ENCODE measurements around the gene CHTF18.

Gene CHTF18

DNA sequence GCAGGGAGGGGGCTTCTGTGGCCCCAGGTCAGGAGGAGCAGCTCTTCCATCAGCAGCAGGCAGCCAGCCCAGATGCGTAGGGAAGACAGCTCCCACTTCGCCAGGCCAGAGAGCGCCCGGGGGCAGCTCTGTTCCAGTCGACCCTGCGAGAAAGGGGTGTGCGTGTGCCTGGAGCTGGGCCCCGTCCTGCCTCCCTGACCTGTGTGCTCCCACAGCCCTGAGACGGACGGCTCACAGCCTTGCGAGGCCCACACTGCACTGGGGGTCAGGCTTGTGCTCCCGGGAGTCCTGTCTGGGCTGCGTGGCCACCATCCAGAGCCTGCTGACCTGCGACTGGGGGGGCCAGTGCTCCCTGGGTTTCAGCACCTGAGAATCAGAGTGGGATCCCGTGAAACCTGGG, 28.4 kb upstream of the CHTF18 start:
- no peak for DNase-seq

DNA sequence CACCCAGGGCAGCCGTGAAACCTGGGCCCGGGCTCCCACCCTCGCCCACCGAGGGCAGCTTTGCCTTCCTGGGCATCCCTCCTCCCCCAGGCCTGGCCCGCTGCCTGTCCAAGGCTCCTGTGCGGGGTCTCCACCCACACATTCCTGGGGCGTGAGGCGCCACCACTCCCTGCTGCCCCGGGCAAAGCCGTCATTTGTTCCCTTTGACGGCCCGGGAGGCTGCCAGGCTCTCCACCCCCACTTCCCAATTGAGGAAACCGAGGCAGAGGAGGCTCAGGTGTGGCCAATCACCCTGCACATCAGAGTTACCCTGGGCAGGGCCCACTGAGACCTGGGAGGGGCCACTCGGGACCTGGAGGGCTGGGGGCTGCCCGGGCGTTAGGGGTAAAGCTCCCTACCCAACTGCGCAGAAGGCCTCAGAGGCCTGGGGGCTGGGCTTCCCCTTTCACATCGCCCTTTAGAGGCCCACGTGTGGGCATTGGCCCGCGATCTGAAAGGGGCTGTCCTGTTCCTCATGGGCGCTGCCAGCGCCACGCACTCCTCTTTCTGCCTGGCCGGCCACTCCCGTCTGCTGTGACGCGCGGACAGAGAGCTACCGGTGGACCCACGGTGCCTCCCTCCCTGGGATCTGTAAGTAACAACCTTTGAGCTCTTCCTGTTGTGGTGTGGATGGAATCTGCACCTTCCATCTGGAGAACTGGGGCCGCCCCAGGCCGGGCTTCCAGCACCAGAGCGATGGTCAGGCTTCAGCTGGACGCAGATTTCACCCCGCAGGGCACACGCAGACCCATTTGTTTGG, 27.7 kb upstream of the CHTF18 start, which contains the start of gene MSLN:
MSLN (plus strand) TSS at position 190 of the 799 bp plus-strand sequence. CDS start 1,947 bp downstream, outside the sequence.
- peak in 1 of 51 donors; percentile 9 for DNase-seq

DNA sequence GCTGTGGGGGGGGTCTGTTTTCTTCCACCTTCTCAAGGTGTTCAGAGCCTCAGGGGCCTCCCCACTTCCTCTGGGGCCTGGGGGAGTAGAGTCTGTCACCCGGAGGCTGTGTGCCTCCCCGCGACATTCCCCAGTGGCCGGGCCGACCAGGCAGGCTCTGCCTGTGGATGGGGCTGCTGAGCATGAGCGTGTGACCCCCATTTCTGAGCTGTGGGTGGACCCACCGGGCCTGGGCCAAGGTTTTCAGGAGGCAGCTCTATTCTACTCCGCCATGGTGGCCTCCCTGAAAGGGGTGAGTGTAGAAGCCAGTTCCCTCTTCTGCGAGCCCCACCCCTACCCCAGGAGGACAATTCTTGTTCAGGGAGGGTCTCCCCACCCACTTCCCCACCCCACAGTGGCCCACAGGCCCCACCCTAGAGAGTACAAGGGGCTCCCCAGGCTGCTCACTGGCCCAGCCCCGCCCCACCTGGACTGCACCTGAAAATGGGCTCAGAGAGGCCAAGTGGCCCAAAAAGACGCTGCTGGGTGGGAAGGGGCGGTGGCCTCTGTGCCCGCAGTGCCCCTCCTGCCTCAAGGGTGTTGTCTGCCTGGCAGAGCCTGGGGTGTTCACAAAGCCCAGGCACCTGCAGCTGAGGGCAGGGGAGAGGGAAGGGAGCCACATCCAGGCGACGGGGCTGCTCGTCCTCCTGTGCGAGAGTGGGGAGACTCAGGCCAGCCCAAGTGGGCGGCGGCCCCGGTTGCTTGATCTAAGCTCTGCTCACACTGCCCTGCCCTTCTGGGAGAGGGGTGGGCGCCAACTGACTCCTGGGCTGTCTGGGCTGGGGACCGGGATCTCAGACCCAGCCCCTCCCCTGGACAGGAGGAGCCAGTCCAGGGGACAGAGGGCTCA, 26.6 kb upstream of the CHTF18 start:
- DNase-seq = no peak

DNA sequence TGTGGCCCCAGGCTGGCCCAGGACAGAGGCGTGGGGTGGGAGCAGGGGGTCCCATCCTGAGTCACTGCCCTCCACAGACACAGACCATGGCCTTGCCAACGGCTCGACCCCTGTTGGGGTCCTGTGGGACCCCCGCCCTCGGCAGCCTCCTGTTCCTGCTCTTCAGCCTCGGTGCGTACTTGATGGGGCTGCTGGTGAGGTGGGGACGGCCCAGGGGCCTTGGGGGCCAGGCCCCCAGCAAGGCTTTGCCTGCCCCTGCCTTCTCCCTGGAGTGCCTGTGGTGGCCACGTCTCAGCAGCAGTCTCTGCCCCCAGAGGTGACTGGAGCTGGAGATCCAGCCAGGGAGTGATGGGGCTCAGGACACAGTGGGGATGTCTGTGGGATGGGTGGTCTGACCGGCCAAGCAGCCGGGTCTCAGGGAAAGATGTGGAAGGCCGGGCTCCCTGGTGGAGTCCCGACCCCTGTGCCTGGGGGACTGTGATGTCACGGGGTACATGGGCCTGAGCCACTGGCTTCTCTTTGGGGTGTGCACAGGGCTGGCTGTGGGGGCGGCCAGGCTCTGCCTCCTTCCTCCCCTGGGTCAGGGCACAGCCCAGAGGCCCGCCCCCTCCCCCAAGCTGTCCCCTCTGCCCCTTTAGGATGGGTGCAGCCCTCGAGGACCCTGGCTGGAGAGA, 25.7 kb upstream of the CHTF18 start:
- no peak for DNase-seq

DNA sequence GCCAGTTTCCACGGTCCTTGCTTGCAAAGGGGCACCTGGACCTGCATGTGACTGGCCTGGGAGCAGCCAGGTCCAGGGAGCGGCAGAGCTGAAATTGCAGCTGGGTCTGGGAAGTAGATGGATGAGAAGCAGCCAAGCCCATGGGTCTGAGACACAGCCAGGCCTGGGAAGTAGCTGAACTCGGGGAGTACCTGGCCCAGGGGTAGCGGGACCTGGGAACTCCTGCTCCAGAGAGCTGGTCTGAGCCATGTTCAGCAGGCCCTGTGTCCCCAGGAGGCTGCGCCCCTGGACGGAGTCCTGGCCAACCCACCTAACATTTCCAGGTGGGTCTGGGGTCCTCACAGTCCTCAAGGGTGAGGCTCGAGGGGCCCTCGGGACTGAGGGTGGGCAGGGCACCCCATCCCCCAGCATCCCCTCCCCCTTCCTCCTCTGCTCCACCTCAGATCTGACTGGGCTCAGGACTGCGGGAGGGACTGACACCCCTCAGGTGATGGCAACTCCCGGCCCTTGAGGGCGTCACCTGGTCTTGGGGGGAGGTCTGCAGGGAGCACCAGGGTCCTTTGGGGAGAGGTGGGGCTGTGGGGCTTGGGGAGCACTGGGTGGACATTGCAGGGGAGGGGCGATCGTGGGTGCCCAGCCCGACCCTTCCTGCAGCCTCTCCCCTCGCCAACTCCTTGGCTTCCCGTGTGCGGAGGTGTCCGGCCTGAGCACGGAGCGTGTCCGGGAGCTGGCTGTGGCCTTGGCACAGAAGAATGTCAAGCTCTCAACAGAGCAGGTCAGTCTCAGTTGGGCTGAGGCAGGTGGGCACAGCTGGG, 24.8 kb upstream of the CHTF18 start:
- no peak for DNase-seq

DNA sequence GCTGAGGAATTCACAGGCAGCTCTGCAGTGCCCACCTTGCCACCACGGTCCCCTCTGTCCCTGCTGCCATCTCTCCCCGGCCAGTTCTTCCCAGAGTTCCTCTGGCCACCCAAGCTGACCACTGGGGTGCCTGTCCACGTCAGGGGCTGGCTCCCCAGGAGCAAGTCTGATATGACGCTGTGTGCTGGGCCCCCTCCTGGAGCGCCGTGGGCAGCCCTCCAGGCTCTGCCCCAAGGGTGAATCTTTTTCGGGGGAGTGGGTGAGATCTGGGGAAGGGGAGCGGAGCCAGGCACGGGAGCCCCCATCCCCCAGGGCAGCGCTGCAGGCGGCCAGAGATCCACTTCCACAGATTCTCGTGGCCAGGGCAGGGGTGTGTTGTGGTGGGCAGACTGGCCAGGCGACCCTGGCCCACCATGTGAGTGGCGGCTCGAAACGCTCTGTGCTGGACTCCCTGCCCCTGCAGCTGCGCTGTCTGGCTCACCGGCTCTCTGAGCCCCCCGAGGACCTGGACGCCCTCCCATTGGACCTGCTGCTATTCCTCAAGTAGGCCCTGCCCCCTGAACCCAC, 24.2 kb upstream of the CHTF18 start:
- no peak for DNase-seq

DNA sequence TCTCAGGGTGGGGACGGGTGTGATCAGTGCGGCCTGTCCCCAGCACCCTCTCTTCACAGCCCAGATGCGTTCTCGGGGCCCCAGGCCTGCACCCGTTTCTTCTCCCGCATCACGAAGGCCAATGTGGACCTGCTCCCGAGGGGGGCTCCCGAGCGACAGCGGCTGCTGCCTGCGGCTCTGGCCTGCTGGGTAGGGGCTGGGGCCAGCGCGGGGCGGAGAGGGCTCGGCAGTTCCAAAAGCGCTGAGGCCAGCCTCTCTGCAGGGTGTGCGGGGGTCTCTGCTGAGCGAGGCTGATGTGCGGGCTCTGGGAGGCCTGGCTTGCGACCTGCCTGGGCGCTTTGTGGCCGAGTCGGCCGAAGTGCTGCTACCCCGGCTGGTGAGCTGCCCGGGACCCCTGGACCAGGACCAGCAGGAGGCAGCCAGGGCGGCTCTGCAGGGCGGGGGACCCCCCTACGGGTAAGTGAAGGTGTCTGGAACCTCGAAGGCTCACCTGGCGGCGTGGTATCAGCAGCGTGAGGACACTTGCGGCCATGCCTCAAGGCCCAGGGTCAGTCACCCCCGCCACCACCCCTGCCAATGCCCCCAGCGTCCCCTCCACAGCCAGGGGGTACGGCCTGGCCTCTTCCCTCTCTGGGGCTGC, 23.5 kb upstream of the CHTF18 start:
- no peak for DNase-seq

DNA sequence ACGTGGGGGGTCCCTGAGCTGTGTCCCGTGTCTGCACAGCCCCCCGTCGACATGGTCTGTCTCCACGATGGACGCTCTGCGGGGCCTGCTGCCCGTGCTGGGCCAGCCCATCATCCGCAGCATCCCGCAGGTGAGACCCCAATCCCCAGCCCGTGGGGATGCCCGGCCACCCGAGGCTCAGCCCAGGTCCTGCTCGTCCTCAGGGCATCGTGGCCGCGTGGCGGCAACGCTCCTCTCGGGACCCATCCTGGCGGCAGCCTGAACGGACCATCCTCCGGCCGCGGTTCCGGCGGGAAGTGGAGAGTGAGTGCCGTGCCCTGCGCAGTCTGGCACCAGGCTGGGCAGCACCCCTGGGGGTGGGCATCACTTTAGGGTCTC, 22.9 kb upstream of the CHTF18 start:
- DNase-seq = no peak

DNA sequence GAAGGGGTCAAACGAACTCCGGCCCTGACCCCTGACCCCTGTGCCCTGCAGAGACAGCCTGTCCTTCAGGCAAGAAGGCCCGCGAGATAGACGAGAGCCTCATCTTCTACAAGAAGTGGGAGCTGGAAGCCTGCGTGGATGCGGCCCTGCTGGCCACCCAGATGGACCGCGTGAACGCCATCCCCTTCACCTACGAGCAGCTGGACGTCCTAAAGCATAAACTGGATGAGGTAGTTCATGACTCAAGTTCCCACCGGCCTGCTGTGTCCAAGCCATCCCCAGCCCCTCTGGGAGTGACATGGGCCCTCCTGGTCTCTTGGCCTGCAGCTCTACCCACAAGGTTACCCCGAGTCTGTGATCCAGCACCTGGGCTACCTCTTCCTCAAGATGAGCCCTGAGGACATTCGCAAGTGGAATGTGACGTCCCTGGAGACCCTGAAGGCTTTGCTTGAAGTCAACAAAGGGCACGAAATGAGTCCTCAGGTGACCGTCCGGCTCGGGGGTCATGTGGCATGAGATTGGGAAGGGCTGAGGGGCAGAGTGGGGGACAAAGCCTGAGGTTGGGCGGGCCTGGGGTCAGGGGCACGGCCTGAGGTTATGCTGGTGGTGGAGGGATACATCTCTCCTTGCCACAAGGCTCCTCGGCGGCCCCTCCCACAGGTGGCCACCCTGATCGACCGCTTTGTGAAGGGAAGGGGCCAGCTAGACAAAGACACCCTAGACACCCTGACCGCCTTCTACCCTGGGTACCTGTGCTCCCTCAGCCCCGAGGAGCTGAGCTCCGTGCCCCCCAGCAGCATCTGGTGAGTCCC, 22.2 kb upstream of the CHTF18 start:
- DNase-seq = no peak

DNA sequence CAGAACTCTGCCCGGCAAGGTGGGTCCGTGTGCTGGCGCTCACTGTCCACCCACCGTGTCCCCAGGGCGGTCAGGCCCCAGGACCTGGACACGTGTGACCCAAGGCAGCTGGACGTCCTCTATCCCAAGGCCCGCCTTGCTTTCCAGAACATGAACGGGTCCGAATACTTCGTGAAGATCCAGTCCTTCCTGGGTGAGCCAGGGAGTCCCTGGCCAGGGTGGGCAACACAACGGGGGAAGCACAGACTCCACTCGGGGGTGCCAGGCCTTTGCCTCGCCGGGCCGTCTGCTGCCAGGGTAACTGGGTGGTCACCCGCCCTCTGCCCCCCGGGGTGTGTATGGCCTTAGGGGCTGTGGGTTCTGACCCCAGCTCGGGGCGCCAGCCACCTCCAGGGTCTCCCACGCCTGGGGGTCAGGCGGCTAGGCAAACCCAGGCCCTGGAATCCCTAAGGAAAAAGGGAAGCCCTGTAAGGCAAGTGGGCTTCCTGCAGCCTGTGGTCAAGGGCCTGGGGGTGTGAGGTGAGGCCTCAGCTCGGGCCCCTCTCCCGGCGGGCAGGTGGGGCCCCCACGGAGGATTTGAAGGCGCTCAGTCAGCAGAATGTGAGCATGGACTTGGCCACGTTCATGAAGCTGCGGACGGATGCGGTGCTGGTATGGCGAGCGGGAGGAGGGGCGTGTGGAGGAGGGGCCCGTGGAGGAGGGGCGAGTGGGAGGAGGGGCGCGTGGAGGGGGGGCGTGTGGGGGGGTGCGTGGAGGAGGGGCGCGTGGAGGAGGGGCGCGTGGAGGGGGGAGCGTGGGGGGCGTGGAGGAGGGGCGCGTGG, 21.4 kb upstream of the CHTF18 start:
- no peak for DNase-seq

DNA sequence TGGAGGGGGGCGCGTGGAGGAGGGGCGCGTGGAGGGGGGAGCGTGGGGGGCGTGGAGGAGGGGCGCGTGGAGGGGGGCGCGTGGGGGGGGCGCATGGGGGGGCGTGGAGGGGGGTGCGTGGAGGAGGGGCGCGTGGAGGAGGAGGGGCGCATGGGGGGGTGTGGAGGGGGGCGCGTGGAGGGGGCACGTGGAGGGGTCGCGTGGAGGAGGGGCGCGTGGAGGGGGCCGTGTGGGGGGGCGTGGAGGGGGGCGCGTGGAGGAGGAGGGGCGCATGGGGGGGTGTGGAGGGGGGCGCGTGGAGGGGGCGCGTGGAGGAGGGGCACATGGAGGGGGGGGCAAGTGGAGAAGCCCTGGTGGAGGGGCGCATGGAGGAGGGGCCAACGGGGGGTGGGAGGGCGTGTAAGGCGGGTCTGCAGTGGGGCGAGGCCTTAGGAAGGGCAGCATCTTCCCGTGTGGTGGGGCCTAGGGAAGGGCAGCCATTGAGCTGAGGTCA, 20.6 kb upstream of the CHTF18 start:
- DNase-seq = no peak

DNA sequence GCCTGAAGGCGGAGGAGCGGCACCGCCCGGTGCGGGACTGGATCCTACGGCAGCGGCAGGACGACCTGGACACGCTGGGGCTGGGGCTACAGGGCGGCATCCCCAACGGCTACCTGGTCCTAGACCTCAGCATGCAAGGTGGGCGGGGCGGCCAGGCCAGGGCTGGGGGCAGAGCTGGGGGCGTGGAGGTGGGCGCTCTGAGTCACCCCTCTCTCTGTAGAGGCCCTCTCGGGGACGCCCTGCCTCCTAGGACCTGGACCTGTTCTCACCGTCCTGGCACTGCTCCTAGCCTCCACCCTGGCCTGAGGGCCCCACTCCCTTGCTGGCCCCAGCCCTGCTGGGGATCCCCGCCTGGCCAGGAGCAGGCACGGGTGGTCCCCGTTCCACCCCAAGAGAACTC, 20.0 kb upstream of the CHTF18 start:
- no peak for DNase-seq

DNA sequence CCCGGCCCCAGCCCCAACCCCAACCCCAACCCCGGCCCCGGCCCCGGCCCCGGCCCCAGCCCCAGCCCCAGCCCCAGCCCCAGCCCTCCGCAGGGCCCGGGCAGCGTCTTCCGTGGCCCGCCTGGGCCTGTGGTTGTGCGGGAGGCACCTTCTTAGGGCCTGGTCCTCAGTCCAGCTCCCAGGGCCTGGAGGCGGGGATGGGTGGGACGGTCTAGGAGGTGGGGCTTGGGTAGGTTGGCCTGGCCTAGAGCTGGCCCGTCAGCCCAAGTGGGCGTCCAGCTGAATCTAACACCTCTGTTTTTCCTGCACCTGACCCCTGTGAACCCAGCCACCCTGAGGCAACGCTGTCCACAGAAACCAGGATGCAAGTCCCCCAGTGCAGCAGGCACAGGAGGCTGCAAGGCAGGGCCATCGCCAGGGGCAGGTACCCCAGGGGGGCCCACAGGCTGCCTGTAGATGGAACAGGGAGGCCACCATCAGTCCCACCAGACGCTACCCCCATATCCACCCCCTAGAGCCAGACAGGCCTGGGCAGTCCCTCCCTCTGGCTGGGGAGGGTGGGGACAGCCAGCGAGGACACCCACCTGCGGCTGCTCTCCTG, 19.1 kb upstream of the CHTF18 start:
- DNase-seq = no peak

DNA sequence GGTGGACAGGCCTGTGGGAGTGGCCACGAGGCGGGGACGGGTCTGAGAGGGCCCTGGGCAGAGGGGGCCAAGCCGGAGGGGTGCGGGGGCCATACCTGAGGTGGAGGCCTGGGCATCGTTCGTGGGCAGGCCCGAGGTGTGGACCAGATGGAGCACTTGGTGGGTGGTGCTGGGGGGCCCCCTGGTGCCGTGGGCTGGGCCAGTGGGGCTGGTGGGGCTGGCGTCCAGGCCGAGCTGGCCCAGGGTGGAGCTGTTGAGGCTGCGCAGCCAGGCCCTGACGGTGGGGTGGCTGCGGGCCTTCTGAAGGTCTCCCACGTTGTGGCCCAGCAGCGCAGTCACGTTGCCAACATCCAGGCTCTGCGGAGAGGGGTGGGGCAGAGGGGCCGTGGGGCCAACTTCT, 18.5 kb upstream of the CHTF18 start:
- DNase-seq = no peak

DNA sequence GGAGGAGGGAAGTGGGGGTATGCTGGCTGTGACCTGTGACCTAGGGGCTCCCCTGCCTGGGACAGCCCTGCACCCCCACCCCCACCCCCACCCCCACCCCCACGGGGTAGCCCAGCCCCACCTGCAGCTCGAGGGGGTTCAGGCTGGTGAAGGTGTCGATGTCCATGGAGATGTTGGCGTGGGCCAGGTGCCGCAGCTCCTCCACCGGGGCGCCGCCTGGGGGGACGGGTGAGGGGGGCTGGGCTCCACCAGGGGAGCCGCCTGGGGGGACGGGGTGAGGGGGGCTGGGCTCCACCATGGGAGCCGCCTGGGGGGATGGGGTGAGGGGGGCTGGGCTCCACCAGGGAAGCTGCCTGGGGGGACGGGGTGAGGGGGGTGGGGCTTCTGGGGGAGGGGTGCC, 18.0 kb upstream of the CHTF18 start:
- no peak for DNase-seq

DNA sequence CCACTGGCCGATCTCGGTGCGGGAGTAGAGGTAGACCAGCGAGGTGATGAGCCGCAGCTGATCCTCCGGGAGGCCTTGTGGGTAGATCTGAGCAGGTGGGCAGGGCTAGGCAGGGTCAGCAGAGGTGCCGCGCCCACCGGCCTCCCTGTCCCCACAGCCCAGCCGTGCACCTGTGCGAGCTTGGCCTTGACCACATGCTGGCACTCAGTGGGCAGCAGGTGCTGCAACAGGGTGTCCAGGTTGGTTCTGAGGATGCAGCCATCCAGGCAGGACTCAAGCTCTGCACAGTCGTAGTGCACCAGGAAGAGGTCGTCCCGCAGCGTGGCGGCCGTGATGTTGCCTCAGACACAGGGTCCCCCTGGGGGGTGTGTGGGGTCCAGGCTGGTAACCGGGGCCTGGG, 15.5 kb upstream of the CHTF18 start:
- DNase-seq = no peak

DNA sequence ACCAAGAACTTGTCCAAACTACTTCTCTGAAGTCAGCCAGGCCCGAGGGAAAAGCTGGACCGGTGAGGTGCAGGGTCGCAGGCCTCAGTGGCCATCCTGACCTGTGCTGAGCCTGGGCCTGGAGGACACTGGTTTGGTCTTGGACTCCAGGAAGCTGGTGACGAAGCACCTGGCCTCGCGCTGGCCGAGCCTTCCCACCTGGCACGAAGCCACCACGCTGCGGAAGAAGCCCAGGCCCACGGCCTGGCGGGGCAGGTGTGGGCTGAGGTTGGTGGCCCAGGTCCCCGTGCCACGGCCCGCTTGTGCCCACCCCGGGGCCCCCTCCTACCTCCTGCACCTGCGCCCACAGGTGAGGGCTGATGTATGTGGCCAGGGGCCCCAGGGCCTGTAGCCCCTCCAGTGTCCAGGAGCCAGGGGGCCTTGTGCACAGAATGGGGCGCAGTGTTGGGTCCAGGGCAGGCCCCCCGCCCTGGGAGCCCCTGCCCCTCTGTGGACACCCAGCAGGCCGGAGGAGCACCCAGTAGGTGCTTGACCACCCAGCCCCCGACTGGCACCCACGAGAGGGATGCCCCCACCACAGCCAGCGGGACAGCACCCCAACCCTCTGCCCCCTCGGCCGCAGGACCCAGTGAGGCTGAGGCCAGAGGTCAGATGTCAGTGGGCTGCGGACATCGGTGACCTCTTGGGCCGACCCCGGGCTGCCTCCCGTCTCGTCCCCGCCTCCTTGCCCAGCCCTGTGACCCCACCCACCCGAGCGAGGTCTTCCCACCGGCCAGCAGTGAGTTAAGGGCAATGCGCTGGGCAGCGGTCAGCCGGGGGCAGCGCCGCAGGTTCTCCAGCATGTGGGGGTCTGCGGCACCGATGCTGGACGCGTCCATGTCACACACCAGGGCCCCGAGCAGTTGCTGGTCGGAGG, 14.1 kb upstream of the CHTF18 start:
- DNase-seq = no peak
